Dedifferentiated amniotic fluid mesenchymal stem cell (primary cell): ENCODE results near the gene PPP2R5C.
"Not testable (repeated sequence)": the region's sequence is repeated elsewhere in the genome, so short reads cannot be mapped to it uniquely, and the experiment has no call there.

ENCODE experiments used
- DNase-seq: peaks from one replicate; pipeline ENCODE4 v3.0.0-alpha.2; 2016; ENCODE audit errors: extremely low spot score

Gene PPP2R5C

GRCh38 chr14:101727611-101728366, 33.7 kb upstream of the PPP2R5C start:
- DNase-seq, result no peak

- no peak for DNase-seq
Measured at GRCh38 chr14:101728367-101728742, 33.2 kb upstream of the PPP2R5C start.

- DNase-seq, result no peak
Measured at GRCh38 chr14:101729382-101729781, 32.1 kb upstream of the PPP2R5C start.

- not testable (repeated sequence) for DNase-seq
Measured at GRCh38 chr14:101730157-101730556, 31.4 kb upstream of the PPP2R5C start.

GRCh38 chr14:101730626-101731186, 30.8 kb upstream of the PPP2R5C start:
- no peak for DNase-seq

- DNase-seq, result peak; percentile 29
Measured at GRCh38 chr14:101731187-101732080, 30.1 kb upstream of the PPP2R5C start.

- DNase-seq, result no peak
Measured at GRCh38 chr14:101732118-101732517, 29.4 kb upstream of the PPP2R5C start.

GRCh38 chr14:101733211-101733610, 28.3 kb upstream of the PPP2R5C start:
- DNase-seq, result no peak

GRCh38 chr14:101734246-101734847, 27.2 kb upstream of the PPP2R5C start:
- DNase-seq, result no peak

GRCh38 chr14:101735453-101735852, 26.1 kb upstream of the PPP2R5C start:
- DNase-seq, result no peak

- no peak for DNase-seq
Measured at GRCh38 chr14:101736071-101736470, 25.4 kb upstream of the PPP2R5C start.

- no peak for DNase-seq
Measured at GRCh38 chr14:101736585-101736984, 24.9 kb upstream of the PPP2R5C start.

GRCh38 chr14:101737414-101738339, 23.8 kb upstream of the PPP2R5C start:
- no peak for DNase-seq

GRCh38 chr14:101738703-101739320, 22.7 kb upstream of the PPP2R5C start:
- no peak for DNase-seq

GRCh38 chr14:101739446-101740141, 21.9 kb upstream of the PPP2R5C start:
- no peak for DNase-seq

GRCh38 chr14:101740981-101741380, 20.5 kb upstream of the PPP2R5C start:
- no peak for DNase-seq

GRCh38 chr14:101743701-101744100, 17.8 kb upstream of the PPP2R5C start:
- no peak for DNase-seq

- not testable (repeated sequence) for DNase-seq
Measured at GRCh38 chr14:101744382-101744781, 17.1 kb upstream of the PPP2R5C start.

- DNase-seq, result not testable (repeated sequence)
Measured at GRCh38 chr14:101749756-101750155, 11.8 kb upstream of the PPP2R5C start.

GRCh38 chr14:101754893-101755292, 6.6 kb upstream of the PPP2R5C start:
- no peak for DNase-seq
